CMK (cell line): ENCODE data around the gene CTRB1.
"Not testable (repeated sequence)": the region's sequence is repeated elsewhere in the genome, so short reads cannot be mapped to it uniquely, and the experiment has no call there.

ENCODE experiments used
- DNase-seq: peaks from one replicate; pipeline ENCODE4 v3.0.0-alpha.2; 2010; ENCODE audit warnings: low read depth

CTRB1 gene

DNA sequence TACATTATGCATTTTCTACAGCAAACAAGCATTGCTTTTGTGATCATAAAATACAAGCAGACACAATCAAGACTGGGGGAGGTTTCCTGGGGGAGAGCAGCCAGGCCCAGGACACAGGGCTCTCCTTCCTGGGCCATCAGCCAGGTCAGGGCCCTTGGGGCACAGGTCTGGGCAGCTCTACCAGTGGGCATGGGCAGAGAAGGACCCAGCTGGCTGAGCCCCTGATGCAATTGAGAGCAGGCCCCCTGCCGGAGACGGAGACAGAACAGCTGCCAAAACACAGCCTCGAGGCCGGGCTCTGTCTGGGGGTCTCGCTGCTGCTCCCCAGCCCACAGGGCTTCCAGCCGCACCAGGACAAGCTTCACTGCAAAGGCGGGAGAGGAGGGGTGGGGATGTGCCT lies 21.8 kb downstream of the CTRB1 start:
- not testable (repeated sequence) for DNase-seq

DNA sequence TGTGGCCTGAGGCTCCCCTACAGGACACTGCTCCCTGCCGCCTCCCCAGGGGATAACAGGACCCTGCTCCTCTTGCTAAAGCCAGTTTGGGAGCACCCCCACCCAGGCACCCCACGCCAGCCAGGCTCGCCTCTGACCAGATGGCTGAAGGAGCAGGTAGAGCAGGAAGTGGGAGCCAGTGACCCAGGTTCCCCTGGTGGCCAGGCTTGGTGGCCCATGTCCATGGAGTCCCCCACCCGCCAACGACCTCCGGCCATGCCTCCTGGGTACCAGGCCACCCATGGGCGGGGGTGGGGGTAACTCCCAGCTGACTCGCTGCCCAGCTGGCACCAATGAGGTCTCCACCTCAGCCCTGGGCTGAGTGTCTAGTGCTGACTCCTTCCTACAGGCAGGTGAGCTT lies 22.6 kb downstream of the CTRB1 start:
- DNase-seq: no peak

GRCh38 chr16:75241955-75242354 lies 23.2 kb downstream of the CTRB1 start:
- DNase-seq: no peak

- DNase-seq: not testable (repeated sequence)
Observed at GRCh38 chr16:75242436-75243078, 23.8 kb downstream of the CTRB1 start.

- DNase-seq: no peak
Observed at GRCh38 chr16:75243667-75244224, 25.0 kb downstream of the CTRB1 start.

- DNase-seq: no peak
Observed at GRCh38 chr16:75244225-75244809, 25.5 kb downstream of the CTRB1 start.

GRCh38 chr16:75244844-75245758 lies 26.3 kb downstream of the CTRB1 start:
- DNase-seq: no peak

DNA sequence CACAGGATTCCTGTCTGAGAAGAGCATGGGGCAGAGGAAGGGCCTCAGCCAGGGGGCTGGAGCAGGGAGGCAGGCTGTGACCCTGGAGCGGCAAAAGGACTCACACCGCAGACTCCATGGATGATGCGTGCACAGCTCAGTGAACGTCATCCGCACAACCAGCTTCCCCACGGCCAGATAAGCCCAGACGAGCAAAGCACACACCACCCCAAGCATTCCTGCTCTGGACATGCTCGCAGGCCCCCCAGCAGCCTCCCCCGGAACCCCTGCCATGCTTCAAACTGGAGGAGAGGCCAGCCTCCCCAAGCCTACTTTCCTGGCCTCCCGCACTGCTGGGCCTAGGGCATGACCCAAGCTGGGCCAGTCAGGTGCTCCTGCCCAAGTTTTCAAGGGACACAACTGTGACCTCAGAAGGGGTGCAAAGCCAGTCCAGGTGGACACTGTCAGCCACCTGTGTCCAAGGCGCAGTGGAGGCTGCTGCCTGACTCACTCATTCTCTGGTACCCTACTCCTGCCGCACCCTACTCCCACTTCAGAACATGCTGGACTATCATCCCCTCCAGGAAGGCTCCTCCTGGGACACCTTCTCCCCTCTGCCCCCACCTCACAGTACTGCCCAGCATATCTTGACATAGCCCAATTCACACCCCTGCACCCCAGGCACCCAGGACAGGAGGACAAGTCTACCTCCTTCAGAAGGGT lies 27.9 kb downstream of the CTRB1 start:
- DNase-seq: no peak

DNA sequence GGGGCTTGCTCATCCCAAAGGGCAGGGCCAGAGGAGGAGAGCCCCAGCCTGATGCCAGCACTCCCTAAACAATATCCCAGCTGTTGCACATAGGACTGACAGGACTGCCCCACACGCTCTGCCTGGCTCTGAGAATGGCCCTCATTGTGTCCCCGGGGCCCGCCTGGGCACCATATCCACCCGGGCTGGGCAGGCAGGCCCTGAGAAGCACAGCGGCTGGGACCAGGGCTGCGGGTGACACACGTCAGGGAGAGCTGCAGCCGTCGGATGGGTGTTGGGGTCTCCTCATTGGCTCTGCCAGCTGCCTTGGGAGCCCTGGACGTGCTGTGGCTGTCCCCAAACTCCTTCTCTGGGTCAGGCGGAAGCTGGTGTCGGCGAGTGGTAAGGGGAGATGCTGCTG lies 28.5 kb downstream of the CTRB1 start:
- no peak for DNase-seq

- DNase-seq: no peak
Observed at GRCh38 chr16:75248142-75248535, 29.4 kb downstream of the CTRB1 start.

GRCh38 chr16:75248536-75249380 lies 30.0 kb downstream of the CTRB1 start:
- no peak for DNase-seq

DNA sequence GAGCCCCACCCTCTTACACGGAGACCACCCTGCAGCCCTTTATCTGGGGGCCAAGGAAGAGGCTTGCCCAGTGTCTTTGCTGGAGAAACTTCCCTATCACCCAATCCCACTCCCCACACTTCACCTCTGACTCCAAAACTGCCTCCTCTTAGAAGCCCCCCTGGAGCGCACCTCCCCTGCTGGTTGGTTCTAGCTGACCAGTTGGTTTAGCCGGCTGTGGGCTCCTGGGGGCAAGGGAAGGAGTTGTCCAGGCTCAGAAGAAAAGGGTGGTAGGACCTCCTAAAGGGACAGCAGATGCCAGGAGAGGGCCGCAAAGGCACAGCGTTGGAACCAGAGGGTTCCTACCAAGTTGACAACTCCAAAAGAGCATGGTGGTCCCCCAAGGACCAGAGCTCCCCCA lies 30.7 kb downstream of the CTRB1 start:
- no peak for DNase-seq

DNA sequence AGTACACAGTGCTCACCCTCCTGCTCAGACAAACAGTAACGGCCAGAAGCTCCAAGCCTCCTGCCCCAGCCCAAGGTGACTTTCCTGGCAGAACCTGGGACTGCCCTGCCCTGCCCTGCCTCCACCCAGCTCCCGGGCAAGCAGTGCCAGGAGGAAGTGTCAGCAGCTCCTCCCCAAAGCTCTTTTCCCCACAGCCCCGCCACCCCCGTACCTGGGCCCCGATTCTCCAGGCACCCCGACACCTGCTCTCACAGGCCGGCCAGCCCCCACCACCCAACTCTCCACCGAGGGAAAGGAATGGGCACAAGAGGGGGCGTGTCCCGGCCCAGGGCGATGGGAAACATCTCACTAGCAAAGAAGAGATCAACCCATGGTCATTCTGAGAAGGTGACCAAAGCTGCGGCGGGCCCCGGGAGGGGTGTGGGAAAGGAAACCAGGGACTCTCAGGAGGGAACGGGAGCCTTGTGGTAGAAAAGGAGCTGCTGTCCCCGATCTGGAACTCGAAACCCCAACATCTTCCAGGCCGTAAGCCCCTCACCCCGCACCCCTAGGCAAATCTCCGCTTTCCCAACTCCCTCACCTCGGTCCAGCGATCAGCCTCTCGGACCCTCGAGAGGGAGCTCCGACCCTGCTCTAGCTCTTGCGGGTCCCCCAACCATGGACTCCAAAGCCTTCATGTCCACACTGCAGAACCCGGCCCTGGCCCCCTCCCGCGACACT lies 31.5 kb downstream of the CTRB1 start:
- DNase-seq: no peak

- DNase-seq: no peak
Observed at GRCh38 chr16:75250809-75251279, 32.1 kb downstream of the CTRB1 start.

GRCh38 chr16:75251280-75252048 lies 32.7 kb downstream of the CTRB1 start, which contains the start of gene BCAR1:
TSS of gene BCAR1 (minus strand) at chr16:75251624. CDS start at chr16:75251482, 142 bp downstream.
- no peak for DNase-seq

GRCh38 chr16:75252049-75252864 lies 33.5 kb downstream of the CTRB1 start:
- DNase-seq: no peak

- no peak for DNase-seq
Observed at GRCh38 chr16:75252946-75253911, 34.4 kb downstream of the CTRB1 start.
